ENCODE measurements around the gene GID4. TPM values are rescaled to one million over a fixed set of nuclear protein-coding genes. Genes with fewer than 3 reads are reported as not detected.

GID4 gene
- total RNA-seq, 4 donors from 2014 or later = 9.8 to 20.2 (median 10.5) TPM

- TF ChIP-seq CTCF (IDR thresholded peaks at IDR 0.05) = no peak
- ATAC-seq (ENCODE audit: low FRiP score) = no peak
- DNase-seq (ENCODE audit: low spot score) = no peak
Measured at GRCh38 chr17:18111330-18111971, 72.2 kb downstream of the GID4 start.

- TF ChIP-seq CTCF (IDR thresholded peaks at IDR 0.05) = no peak
- ATAC-seq (ENCODE audit: low FRiP score) = no peak
- no peak for DNase-seq (ENCODE audit: low spot score)
Measured at GRCh38 chr17:18115517-18115916, 76.3 kb downstream of the GID4 start.

GRCh38 chr17:18116078-18116477 is 76.9 kb downstream of the GID4 start:
- no peak for ATAC-seq (ENCODE audit: low FRiP score)
- DNase-seq (ENCODE audit: low spot score) = no peak
- no peak for TF ChIP-seq CTCF (IDR thresholded peaks at IDR 0.05)

- no peak for ATAC-seq (ENCODE audit: low FRiP score)
- TF ChIP-seq CTCF (IDR thresholded peaks at IDR 0.05) = no peak
- no peak for DNase-seq (ENCODE audit: low spot score)
Measured at GRCh38 chr17:18117533-18117932, 78.3 kb downstream of the GID4 start.

Other genes with a start within 250 kb of the GID4 start
- 100 to 1,000 TPM in 1 of 4 donors, 10 to 100 TPM in 3; 18.5 to 118 (median 31.2) TPM for gene SREBF1, start 202.4 kb upstream of the GID4 start, total RNA-seq
- 10 to 100 TPM; 25.9 to 30.3 (median 27.6) TPM for gene TOM1L2, start 67.0 kb upstream of the GID4 start, total RNA-seq
- gene DRC3, start 66.5 kb upstream of the GID4 start, total RNA-seq = 1 to 10 TPM in 3 of 4 donors, under 1 TPM in 1; 0.60 to 4.6 (median 1.9) TPM
- gene ATPAF2, start 240 bp upstream of the GID4 start, total RNA-seq = 10 to 100 TPM in 2 of 4 donors, 1 to 10 TPM in 2; 9.5 to 18.4 (median 13.1) TPM
- gene DRG2, start 48.5 kb downstream of the GID4 start, total RNA-seq = 10 to 100 TPM; 31.6 to 38.1 (median 37.3) TPM
- gene MYO15A, start 69.3 kb downstream of the GID4 start, total RNA-seq = 1 to 10 TPM in 3 of 4 donors, under 1 TPM in 1; 0.31 to 3.9 (median 2.0) TPM
- gene ALKBH5, start 144.4 kb downstream of the GID4 start, total RNA-seq = 10 to 100 TPM; 77.0 to 80.7 (median 80.3) TPM
- gene LLGL1, start 186.2 kb downstream of the GID4 start, total RNA-seq = 10 to 100 TPM; 10.2 to 24.0 (median 13.2) TPM
- 100 to 1,000 TPM; 198 to 328 (median 324) TPM for gene FLII, start 219.3 kb downstream of the GID4 start, total RNA-seq
- 1 to 10 TPM; 2.9 to 9.5 (median 5.7) TPM for gene MIEF2, start 221.3 kb downstream of the GID4 start, total RNA-seq

All from omental fat pad (tissue), 4 donors.